Astrocyte of the spinal cord (primary cell): ENCODE measurements around the gene RPUSD4.

ENCODE experiments used
- DNase-seq: peaks from one replicate; pipeline ENCODE4 v3.0.0; 2011; ENCODE audit warnings: low read depth, low spot score
- H3K4me3 ChIP-seq: 2 replicates; pipeline ENCODE4 v1.5.1; 2011; ENCODE audit warnings: low read depth, mild to moderate bottlenecking, low read length, moderate library complexity
- CTCF ChIP-seq: IDR thresholded peaks from 2 replicates; pipeline ENCODE4 v1.5.1; 2012; ENCODE audit warnings: low read depth, mild to moderate bottlenecking, low read length, inconsistent platforms
- in situ Hi-C: cut with HindIII; loops from 2 replicates; pipeline ENCODE4 v1.10.0; 2017; ENCODE audit warnings: low sequenced_read_pairs

Gene RPUSD4

GRCh38 chr11:126192361-126192760 lies 19.1 kb downstream of the RPUSD4 start:
- in situ Hi-C loops = loop anchor here (25.0 kb wide), 1 partner anchor 255 kb away; the partner anchor contains the start of gene VSIG10L2

GRCh38 chr11:126191379-126192073 lies 19.9 kb downstream of the RPUSD4 start:
- no peak for TF ChIP-seq CTCF
- in situ Hi-C loops = loop anchor here (25.0 kb wide), 1 partner anchor 254 kb away; the partner anchor contains the start of gene VSIG10L2
- no peak for DNase-seq
- no peak overlapping the region for H3K4me3 ChIP-seq

More at GRCh38 chr11:126192361-126192760, 19.1 kb downstream of the RPUSD4 start:
- no peak overlapping the region for H3K4me3 ChIP-seq
- no peak for TF ChIP-seq CTCF
- no peak for DNase-seq

GRCh38 chr11:126190792-126191191 lies 20.7 kb downstream of the RPUSD4 start:
- no peak overlapping the region for H3K4me3 ChIP-seq
- DNase-seq = no peak
- no peak for TF ChIP-seq CTCF
- in situ Hi-C loops = loop anchor here (25.0 kb wide), 1 partner anchor 253 kb away; the partner anchor contains the start of gene VSIG10L2

DNA sequence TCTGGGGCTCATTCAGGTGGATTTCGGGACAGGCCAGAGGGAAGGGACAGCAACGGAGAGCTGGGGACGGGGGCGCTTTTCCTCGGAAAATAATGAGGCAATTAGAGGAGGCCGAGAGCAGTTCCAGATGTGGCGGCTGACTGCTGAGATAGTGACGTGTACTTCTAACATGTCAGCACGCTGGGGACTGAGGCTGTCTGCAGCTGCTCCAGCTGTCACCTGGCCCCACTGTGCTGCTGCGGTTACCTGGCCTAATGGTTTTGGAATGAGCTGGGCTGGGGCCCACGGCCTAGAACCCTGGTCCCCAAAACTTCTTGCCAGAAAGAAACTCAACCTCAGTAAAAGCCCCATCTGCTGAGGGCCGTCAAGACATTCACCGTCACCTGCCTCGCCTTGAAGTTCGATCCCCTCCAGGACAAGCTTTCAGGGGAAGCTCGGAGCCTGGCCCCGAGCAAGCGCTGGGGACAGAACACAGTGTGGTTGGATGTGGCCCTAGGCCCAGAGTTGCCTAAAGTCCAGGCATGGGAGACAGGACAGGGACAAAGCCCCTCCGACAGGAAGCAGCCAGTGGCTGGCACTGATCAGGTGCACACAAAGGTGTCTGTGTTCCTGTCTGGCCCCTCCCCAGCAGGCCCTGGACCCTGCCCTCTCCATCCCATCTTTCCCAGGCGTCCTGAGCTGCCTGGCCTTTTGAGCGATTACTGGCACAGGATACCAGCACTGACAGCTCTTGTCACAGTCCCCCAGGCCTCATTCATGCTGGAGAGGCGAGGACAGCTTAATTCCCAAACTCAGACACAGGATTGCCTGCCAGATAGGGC lies 22.1 kb downstream of the RPUSD4 start:
- TF ChIP-seq CTCF = no peak
- no peak for DNase-seq
- H3K4me3 ChIP-seq = no peak overlapping the region
- in situ Hi-C loops = loop anchor here (25.0 kb wide), 1 partner anchor 252 kb away; the partner anchor contains the start of gene VSIG10L2

DNA sequence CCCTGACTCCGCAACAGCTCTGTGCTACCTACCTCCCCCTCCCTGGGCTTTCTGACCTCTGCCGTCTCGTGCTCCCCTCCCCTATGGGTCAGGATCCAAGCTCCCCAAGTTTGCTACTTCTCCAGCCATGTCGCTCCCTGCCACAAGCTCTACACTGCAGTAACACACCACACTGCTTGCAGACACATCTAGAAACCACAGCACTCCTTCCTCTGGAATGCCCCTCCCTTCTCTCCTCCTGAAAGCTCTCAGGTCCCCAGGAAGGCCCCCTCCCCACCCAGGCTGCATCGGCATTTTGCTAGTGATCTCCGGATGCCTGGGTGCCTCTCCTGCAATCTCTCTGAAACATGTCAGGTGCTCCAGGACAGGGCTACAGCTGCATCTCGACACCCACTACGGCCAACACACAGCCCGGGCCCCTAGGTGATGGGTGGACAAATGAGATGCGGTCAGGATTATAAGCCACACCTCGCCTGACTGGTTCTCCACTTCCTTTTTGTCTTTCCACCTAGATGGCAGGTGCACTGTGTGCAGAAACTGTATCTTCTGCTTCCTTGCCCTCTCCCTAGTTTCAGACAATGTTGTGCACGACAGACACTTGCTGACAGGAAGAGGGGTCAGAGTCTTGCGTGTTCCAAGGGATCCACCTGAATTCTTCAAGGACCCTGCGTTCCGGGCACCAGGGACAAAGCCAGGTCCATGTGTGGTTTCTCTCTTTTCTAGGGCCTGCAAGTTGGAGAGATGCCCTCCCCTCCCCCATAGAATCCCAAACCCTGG lies 22.9 kb downstream of the RPUSD4 start:
- DNase-seq = no peak
- no peak for TF ChIP-seq CTCF
- no peak overlapping the region for H3K4me3 ChIP-seq
- in situ Hi-C loops = loop anchor here (25.0 kb wide), 1 partner anchor 251 kb away; the partner anchor contains the start of gene VSIG10L2
